IMR-90 (cell line): ENCODE data around the gene RAP2A. TPM values are rescaled to one million over a fixed set of nuclear protein-coding genes. Genes with fewer than 3 reads are reported as not detected.

Experiments
- ATAC-seq: fragments of 200-7000 bp; cut with Tn5 transposase; 2 replicates; pipeline ENCODE4 v1.9.1; 2020; ENCODE audit warnings: low read depth, mild to moderate bottlenecking, moderate library complexity
- BruUV-seq: library from RNA; stranded (reverse); fragments of 400-500 nt; replicated peaks from 2 replicates; lab custom pipeline; 2021; lab: Mats Ljungman, UMichigan
- CTCF ChIA-PET: fragments of 300-600 bp; formaldehyde crosslinking; extraction: SDS; loops from one replicate; lab custom pipeline; 2021; ENCODE audit warnings: antibody characterized with exemption; lab: Yijun Ruan, JAX
- POLR2A ChIA-PET: fragments of 300-600 bp; sonication (Branson Sonifier 250); formaldehyde crosslinking; loops from one replicate; lab custom pipeline; 2022; ENCODE audit warnings: antibody characterized with exemption; ENCODE audit not compliant: unreplicated experiment; lab: Charles Lee
- DNase-seq: peaks from one replicate; pipeline ENCODE4 v3.0.0; 2013
- H2AFZ ChIP-seq: replicated peaks from 2 replicates; pipeline ENCODE3; 2013; ENCODE audit warnings: low read length, mild to moderate bottlenecking; ENCODE audit not compliant: poor library complexity
- H2AK5ac ChIP-seq: 2 replicates; pipeline ENCODE4 v1.6.1; 2013; ENCODE audit warnings: low read depth, low read length, inconsistent platforms
- H2AK9ac ChIP-seq: replicated peaks from 2 replicates; pipeline ENCODE3; 2013; ENCODE audit warnings: mild to moderate bottlenecking, low read depth, low read length, moderate library complexity; ENCODE audit not compliant: poor library complexity
- H2BK120ac ChIP-seq: 2 replicates; pipeline ENCODE4 v1.6.1; 2013; ENCODE audit warnings: low read depth, low read length, inconsistent platforms
- H2BK15ac ChIP-seq: 3 replicates; pipeline ENCODE4 v1.6.1; 2013; ENCODE audit warnings: low read depth, low read length, inconsistent platforms
- H2BK20ac ChIP-seq: 2 replicates; pipeline ENCODE4 v1.6.1; 2013; ENCODE audit warnings: low read depth, mild to moderate bottlenecking, inconsistent platforms, low read length, moderate library complexity
- H2BK5ac ChIP-seq: 2 replicates; pipeline ENCODE4 v1.6.1; 2013; ENCODE audit warnings: mild to moderate bottlenecking, low read depth, low read length, inconsistent platforms; ENCODE audit not compliant: poor library complexity, severe bottlenecking
- H3K14ac ChIP-seq: replicated peaks from 2 replicates; pipeline ENCODE4 v1.6.1; 2013; ENCODE audit warnings: low read depth, low read length, inconsistent platforms
- H3K18ac ChIP-seq: 2 replicates; pipeline ENCODE4 v1.6.1; 2013; ENCODE audit warnings: low read depth, low read length, control low read depth
- H3K23ac ChIP-seq: 2 replicates; pipeline ENCODE4 v1.6.1; 2013; ENCODE audit warnings: low read depth, low read length, inconsistent platforms
- H3K27ac ChIP-seq: 2 replicates; pipeline ENCODE4 v1.5.1; 2013; ENCODE audit warnings: mild to moderate bottlenecking, control low read depth, low read length; ENCODE audit not compliant: insufficient read depth
- H3K27me3 ChIP-seq: 2 replicates; pipeline ENCODE4 v1.6.1; 2013; ENCODE audit warnings: low read length; ENCODE audit not compliant: control insufficient read depth, insufficient read depth
- H3K36me3 ChIP-seq: 2 replicates; pipeline ENCODE4 v1.6.1; 2013; ENCODE audit warnings: low read length, mixed read lengths; ENCODE audit not compliant: control insufficient read depth, insufficient read depth
- H3K4ac ChIP-seq: 2 replicates; pipeline ENCODE4 v1.6.1; 2013; ENCODE audit warnings: low read depth, low read length, inconsistent platforms
- H3K4me1 ChIP-seq: 2 replicates; pipeline ENCODE4 v1.6.1; 2013; ENCODE audit warnings: low read length, mixed read lengths; ENCODE audit not compliant: control insufficient read depth, insufficient read depth
- H3K4me2 ChIP-seq: 2 replicates; pipeline ENCODE4 v1.6.1; 2013; ENCODE audit warnings: low read depth, mild to moderate bottlenecking, control low read depth, low read length, moderate library complexity
- H3K4me3 ChIP-seq: 2 replicates; pipeline ENCODE4 v1.5.1; 2013; ENCODE audit warnings: low read depth, mild to moderate bottlenecking, control low read depth, low read length, moderate library complexity; ENCODE audit not compliant: insufficient read depth
- H3K56ac ChIP-seq: 2 replicates; pipeline ENCODE4 v1.6.1; 2013; ENCODE audit warnings: low read length, inconsistent platforms; ENCODE audit not compliant: insufficient read depth; ENCODE audit errors: extremely low read depth
- H3K79me1 ChIP-seq, 2 experiments: 2 replicates each; pipeline ENCODE4 v1.6.1; 2013; ENCODE audit warnings: low read length in 2 of 2, inconsistent platforms in 1 of 2, low read depth in 1 of 2
- H3K9ac ChIP-seq: 2 replicates; pipeline ENCODE4 v1.6.1; 2013; ENCODE audit warnings: low read depth, low read length, control low read depth
- H3K9me1 ChIP-seq: 2 replicates; pipeline ENCODE4 v1.6.1; 2013; ENCODE audit warnings: low read length, inconsistent platforms; ENCODE audit not compliant: insufficient read depth
- H3K9me3 ChIP-seq: 2 replicates; pipeline ENCODE4 v1.6.1; 2013; ENCODE audit warnings: low read length; ENCODE audit not compliant: control insufficient read depth, insufficient read depth
- H4K20me1 ChIP-seq: 2 replicates; pipeline ENCODE4 v1.6.1; 2013; ENCODE audit warnings: low read length, inconsistent platforms; ENCODE audit not compliant: insufficient read depth
- H4K5ac ChIP-seq: 2 replicates; pipeline ENCODE4 v1.6.1; 2013; ENCODE audit warnings: mild to moderate bottlenecking, low read depth, low read length, control low read depth
- H4K8ac ChIP-seq, 2 experiments: 2 replicates each; pipeline ENCODE4 v1.6.1; 2013; ENCODE audit warnings: low read depth in 2 of 2, low read length in 2 of 2, control low read depth in 1 of 2, inconsistent platforms in 1 of 2
- H4K91ac ChIP-seq: 2 replicates; pipeline ENCODE4 v1.6.1; 2013; ENCODE audit warnings: low read depth, low read length, inconsistent platforms; ENCODE audit not compliant: insufficient read depth
- CHD1 ChIP-seq: IDR thresholded peaks from 2 replicates; pipeline ENCODE4 v1.6.1; 2012; ENCODE audit warnings: low read depth, low read length, improper control_type of control experiment
- MAFK ChIP-seq: IDR thresholded peaks from 2 replicates; pipeline ENCODE4 v1.6.1; 2012; ENCODE audit warnings: low read depth, low read length, improper control_type of control experiment
- POLR2A ChIP-seq: IDR thresholded peaks from 2 replicates; pipeline ENCODE4 v1.6.1; 2012; ENCODE audit warnings: mild to moderate bottlenecking, low read depth, low read length
- RCOR1 ChIP-seq: IDR thresholded peaks from 2 replicates; pipeline ENCODE4 v1.6.1; 2012; ENCODE audit warnings: mild to moderate bottlenecking, low read length, improper control_type of control experiment; ENCODE audit not compliant: insufficient replicate concordance
- SMC3 ChIP-seq: fragments of 150-350 bp; IDR thresholded peaks from 2 replicates; pipeline ENCODE4 v1.6.1; 2016; ENCODE audit warnings: low read depth, mild to moderate bottlenecking, antibody characterized with exemption, low read length, moderate library complexity
- WGBS, 2 experiments: methylation state at CpG; one replicate each; pipeline versions ENCODE4 v1.1.5 to v1.1.7; 2013; ENCODE audit warnings: missing lambda C conversion rate in 2 of 2; ENCODE audit not compliant: insufficient read length in 1 of 2; ENCODE audit errors: extremely low coverage in 2 of 2; 5-methylcytosine and 5-hydroxymethylcytosine counted together
- dilution Hi-C: fragments of 300-500 bp; cut with HindIII; formaldehyde crosslinking; loops from one replicate; pipeline ENCODE4 v1.14.3; 2018; ENCODE audit warnings: low sequenced_read_pairs; ENCODE audit not compliant: unreplicated experiment
- in situ Hi-C: fragments of 300-500 bp; cut with MboI; formaldehyde crosslinking; loops from 3 replicates; pipeline ENCODE4 v1.14.3; 2019; ENCODE audit warnings: low sequenced_read_pairs, inconsistent platforms, mixed read lengths
- intact Hi-C: fragments of 100-400 bp; cut with micrococcal nuclease; formaldehyde crosslinking; loops from 2 replicates; pipeline ENCODE4 v1.10.0; 2022
- polyA plus RNA-seq, 3 experiments: library from polyadenylated mRNA; depleted of rRNA; stranded (reverse); fragments of >200 nt; gene quantifications; 2 replicates each; pipeline ENCODE4 v1.2.3, GENCODE V29; 2012; ENCODE audit warnings: low replicate concordance in 1 of 3
- total RNA-seq: library from RNA; depleted of rRNA; stranded (reverse); fragments of >200 nt; gene quantifications from 2 replicates; pipeline ENCODE4 v1.2.3, GENCODE V29; 2012

Gene RAP2A
- total and polyA plus RNA-seq, 2 of the 4 experiments (the other 2 are of a cell fraction): 6.4 to 21.0 TPM

- no peak for DNase-seq
- Histone ChIP-seq H2BK120ac (no peak overlapping the region), H3K79me1 (no peaks in the 10 kb centered on the region), H2AFZ (no peak overlapping the region), H2AK5ac (no peak overlapping the region), H3K36me3 (no peaks in the 10 kb centered on the region), H3K27ac (no peak overlapping the region), H3K4ac (no peak overlapping the region), H3K4me3 (no peak overlapping the region), H3K9me3 (no peaks in the 10 kb centered on the region), H3K14ac (no peak overlapping the region), H3K18ac (no peak overlapping the region), H4K20me1 (no peaks in the 10 kb centered on the region), H3K4me2 (no peak overlapping the region), H3K56ac (no peak overlapping the region), H2BK5ac (no peak overlapping the region), H2AK9ac (no peak overlapping the region), H4K91ac (no peak overlapping the region), H2BK15ac (no peak overlapping the region), H3K23ac (no peak overlapping the region), H3K9me1 (peaks cover 5% of the 10 kb centered on the region; the same call in 1 of the 2 replicates), H4K5ac (no peak overlapping the region), H3K27me3 (no peaks in the 10 kb centered on the region), H2BK20ac (no peak overlapping the region), H3K4me1 (peaks cover 6% of the 10 kb centered on the region), H3K9ac (no peak overlapping the region), H4K8ac (no peak overlapping the region)
- ATAC-seq: peak; percentile 59
- CTCF ChIA-PET: no interaction called here
- intact Hi-C loops: no loop called here
- dilution Hi-C loops: no loop called here
- in situ Hi-C loops: no loop called here
- no CpG with 5 or more reads among the region's 3 CpGs for WGBS, 2 experiments
- no TSS peak for BruUV-seq
- no peak for TF ChIP-seq CHD1
- TF ChIP-seq RCOR1: no peak
- no peak for TF ChIP-seq MAFK
- TF ChIP-seq POLR2A: no peak
- no peak for TF ChIP-seq SMC3
- POLR2A ChIA-PET: no interaction called here
Observed at GRCh38 chr13:97497400-97497799, 63.4 kb downstream of the RAP2A start.
